NT2/D1 (cell line): ENCODE measurements around the gene LSM12.
"Not testable (repeated sequence)": the region's sequence is repeated elsewhere in the genome, so short reads cannot be mapped to it uniquely, and the experiment has no call there.

Experiments
- DNase-seq: peaks from one replicate; pipeline ENCODE4 v3.0.0-alpha.2; 2011; ENCODE audit warnings: low read depth, low spot score
- H3K27me3 ChIP-seq: 2 replicates; pipeline ENCODE4 v1.6.0; 2011; ENCODE audit warnings: mild to moderate bottlenecking; ENCODE audit not compliant: insufficient read length, insufficient read depth
- H3K36me3 ChIP-seq: 2 replicates; pipeline ENCODE4 v1.6.1; 2011; ENCODE audit warnings: mild to moderate bottlenecking, low read length, mixed read lengths; ENCODE audit not compliant: insufficient read depth, insufficient read length
- H3K4me1 ChIP-seq: 2 replicates; pipeline ENCODE4 v1.5.1; 2011; ENCODE audit not compliant: insufficient read depth, insufficient read length
- H3K4me3 ChIP-seq: 2 replicates; pipeline ENCODE4 v1.5.1; 2011; ENCODE audit warnings: low read depth; ENCODE audit not compliant: insufficient read length
- H3K9ac ChIP-seq: 2 replicates; pipeline ENCODE4 v1.6.0; 2011; ENCODE audit warnings: low read depth; ENCODE audit not compliant: insufficient read length
- H3K9me3 ChIP-seq: 2 replicates; pipeline ENCODE4 v1.5.1; 2011; ENCODE audit warnings: mild to moderate bottlenecking, low read length; ENCODE audit not compliant: insufficient read depth
- SUZ12 ChIP-seq: IDR thresholded peaks from 2 replicates; pipeline ENCODE4 v1.6.1; 2011; ENCODE audit not compliant: insufficient read length, insufficient read depth; ENCODE audit errors: extremely low read depth
- YY1 ChIP-seq: IDR thresholded peaks from 2 replicates; pipeline ENCODE4 v1.6.1; 2011; ENCODE audit not compliant: insufficient read length, insufficient read depth
- ZNF274 ChIP-seq: IDR thresholded peaks from 2 replicates; pipeline ENCODE4 v1.6.1; 2011; ENCODE audit warnings: mild to moderate bottlenecking, low read depth, low read length

LSM12 gene

DNA sequence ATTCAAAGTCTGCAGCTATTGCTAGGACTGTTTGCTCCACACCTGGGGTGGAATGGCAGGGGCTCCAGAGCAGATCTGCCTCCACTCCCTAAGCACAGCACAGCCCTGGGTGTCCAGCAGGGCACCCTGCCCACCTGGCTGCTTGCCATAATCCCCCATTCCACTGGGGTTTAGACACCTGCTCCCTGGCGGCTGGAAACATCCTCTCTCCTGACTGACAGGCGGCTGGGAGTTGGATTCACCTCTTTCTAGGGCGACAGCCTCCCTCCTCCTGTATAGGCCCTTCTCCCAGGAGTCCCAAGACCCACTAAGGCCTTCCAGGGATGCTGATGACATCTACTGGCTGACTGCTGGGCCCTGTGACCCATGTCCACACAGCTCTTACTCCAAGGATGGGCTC is 39.0 kb upstream of the LSM12 start:
- Histone ChIP-seq H3K36me3 (peaks cover 15% of the 10 kb centered on the region), H3K27me3 (peaks cover 24% of the 10 kb centered on the region), H3K4me1 (peaks cover 47% of the 10 kb centered on the region), H3K4me3 (no peak overlapping the region), H3K9ac (no peak overlapping the region), H3K9me3 (no peaks in the 10 kb centered on the region)
- no peak for TF ChIP-seq SUZ12
- TF ChIP-seq YY1 = no peak
- DNase-seq = no peak

DNA sequence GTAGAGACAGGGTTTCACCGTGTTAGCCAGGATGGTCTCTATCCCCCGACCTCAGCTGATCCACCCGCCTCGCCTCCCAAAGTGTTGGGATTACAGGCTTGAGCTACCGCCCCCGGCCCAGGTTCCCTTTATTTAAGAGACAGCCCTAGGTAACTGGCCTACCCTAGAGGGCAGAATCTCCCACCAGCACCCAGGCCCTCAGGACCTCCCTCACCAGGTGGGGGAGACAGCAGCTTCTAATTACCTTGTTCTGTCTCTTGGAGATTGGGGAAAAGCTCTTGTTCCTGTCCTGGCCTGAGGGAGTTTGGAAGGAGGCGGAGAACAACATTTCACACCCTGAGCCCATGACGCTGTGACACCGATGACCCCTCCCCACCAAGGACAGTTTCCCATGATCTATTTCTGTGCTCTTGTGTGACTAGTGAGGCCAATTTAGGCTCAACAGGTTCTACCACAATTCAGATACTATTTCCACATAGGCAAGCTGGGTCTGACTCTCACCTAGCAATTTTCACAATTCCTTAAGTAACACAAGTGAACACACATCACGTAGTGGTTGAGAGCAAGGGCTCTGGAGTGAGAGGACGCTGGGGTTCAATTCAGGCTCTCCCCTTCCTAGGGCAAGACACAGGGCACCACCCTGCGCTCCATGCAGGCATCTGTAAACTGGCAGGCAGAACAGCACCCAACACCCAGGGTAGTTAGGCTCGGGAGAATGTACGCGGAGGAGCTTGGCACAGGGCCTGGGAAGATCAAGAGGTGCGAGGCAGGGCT is 36.6 kb upstream of the LSM12 start:
- peak overlapping the region; percentile 14 for H3K9ac ChIP-seq
- no peak overlapping the region for H3K4me3 ChIP-seq
- H3K36me3 ChIP-seq = peaks cover 12% of the 10 kb centered on the region
- TF ChIP-seq YY1 (no peak), SUZ12 (no peak), ZNF274 (no peak)
- peaks cover 38% of the 10 kb centered on the region for H3K4me1 ChIP-seq
- peaks cover 13% of the 10 kb centered on the region for H3K27me3 ChIP-seq
- DNase-seq = no peak
- H3K9me3 ChIP-seq = no peaks in the 10 kb centered on the region

DNA sequence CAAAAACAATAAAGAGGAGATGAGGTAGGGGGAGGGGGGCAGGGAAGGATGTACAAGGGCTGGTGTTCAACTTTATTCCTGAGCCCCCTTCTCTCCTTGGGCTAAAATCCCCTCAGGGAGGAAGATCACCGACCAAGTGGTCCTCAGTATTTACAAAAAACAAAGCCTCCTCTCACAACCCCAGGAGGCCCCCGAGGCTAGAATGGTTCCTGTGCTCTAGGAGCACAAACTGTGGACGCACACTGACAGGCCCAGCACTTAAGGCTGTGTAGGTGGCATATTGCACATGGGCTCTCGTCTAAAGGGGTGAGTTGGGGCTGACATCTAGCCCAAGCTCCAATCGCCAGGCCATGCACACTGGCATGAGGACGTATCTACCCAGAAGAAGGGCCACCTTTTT is 35.4 kb upstream of the LSM12 start:
- DNase-seq, H3K4me3 ChIP-seq, H3K9ac ChIP-seq: not testable (repeated sequence)

DNA sequence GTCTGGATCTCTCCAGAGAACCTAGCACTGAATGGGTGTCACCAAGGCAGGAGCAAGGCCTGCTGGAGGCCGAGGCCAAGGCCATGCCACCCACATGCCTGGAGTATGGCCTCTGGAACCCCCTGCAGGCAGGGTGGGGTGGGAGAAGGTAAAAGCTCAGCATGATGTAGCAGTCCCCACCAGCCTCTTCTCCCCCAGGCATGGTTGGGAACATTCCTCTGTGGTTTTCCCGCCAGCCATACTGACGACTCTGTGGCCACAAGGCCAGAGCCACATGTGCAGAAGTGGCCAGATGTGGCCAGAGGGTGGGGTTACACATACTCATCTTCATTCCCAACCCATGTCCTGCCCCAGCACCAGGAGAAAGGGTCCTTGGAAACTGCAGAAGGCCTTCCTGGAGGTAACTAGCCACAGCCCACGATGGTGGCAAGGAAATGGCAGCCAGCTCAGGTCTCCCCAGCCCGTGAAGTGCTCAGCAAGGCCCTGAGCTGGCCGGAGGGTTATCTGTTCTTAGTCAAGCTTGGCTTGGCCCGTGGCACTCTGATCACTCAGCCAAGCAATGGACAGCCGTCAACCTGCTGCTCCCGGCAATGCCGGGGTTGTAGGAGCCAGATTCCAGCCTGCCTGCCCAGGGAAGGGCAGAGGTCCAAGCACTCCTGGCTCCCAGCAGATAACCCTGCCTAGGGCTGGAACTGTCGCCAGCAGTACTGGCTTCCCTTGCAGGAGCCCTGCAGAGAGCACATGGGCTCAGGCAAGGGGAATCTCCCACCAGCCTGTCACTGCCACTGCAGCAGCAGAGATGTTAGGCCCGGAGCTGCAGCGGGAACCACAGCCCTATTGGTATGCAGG is 30.9 kb upstream of the LSM12 start:
- Histone ChIP-seq H3K9me3 (no peaks in the 10 kb centered on the region), H3K9ac (no peak overlapping the region), H3K36me3 (peaks cover 15% of the 10 kb centered on the region), H3K4me1 (peaks cover 28% of the 10 kb centered on the region), H3K27me3 (no peaks in the 10 kb centered on the region), H3K4me3 (no peak overlapping the region)
- TF ChIP-seq YY1 (no peak), SUZ12 (no peak), ZNF274 (no peak)
- DNase-seq = no peak

More for the DNA sequence above, 35.4 kb upstream of the LSM12 start:
- not testable (repeated sequence) for H3K27me3 ChIP-seq, H3K9me3 ChIP-seq
- Histone ChIP-seq H3K36me3 (peaks cover 12% of the 10 kb centered on the region), H3K4me1 (peaks cover 44% of the 10 kb centered on the region)

DNA sequence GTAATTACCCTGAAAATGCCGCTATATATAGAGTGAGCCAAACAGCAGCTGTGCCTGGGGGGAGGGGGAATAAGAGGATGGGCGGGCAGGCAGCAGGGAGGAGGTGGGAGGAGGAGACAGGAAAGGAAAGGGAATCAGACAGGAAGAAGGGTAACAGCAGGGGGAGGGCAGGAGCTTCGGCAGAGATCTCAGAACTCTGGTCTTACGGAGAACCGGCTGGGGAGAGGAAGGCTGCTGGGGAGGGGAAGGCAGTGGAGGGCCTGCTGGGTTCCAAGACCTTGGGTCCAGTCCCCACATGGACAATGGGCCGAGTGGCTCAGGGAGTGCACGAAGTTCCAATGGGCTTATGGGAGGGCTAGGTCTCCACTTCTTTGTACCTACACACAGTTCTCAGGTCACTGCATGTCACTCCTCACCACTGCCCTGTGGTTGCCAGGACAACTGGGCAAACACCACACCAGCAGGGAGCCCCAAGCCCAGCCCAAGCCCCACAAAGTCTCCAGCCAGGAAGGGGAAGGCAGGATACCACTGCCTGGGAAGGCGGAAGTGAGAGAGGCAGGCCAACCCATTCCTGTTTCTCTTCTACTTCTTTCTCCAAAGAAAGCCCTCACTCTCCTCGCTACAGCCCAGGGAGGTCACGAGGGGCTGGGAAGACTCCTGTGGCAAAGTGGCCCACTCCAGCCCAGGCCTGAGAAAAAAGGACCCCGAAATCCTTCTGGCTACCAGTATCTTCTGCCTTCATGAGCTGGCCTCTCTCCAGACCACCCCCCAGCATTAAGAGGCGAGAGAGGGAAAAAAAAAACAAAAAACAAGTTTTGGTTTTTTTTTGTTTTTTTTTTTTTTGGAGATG is 29.4 kb upstream of the LSM12 start:
- Histone ChIP-seq H3K36me3 (peaks cover 30% of the 10 kb centered on the region), H3K4me3 (peak overlapping the region; percentile 0), H3K27me3 (no peaks in the 10 kb centered on the region), H3K4me1 (peaks cover 22% of the 10 kb centered on the region), H3K9me3 (no peaks in the 10 kb centered on the region), H3K9ac (peak overlapping the region; percentile 9)
- TF ChIP-seq SUZ12 = no peak
- no peak for TF ChIP-seq ZNF274
- no peak for TF ChIP-seq YY1
- DNase-seq = peak; percentile 88

DNA sequence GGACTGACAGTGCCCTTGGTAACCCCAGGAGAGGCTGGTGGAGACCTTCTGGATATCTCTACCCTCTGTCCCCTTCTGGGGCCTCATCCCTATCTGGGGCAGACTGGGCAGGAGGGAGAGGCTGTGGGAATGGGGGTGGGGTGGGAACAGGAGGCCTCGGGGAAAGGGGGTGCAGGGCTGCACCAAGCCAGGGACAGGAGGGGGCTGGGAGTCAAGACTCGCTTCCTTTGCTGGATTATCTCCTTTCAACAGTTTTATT is 28.8 kb upstream of the LSM12 start:
- Histone ChIP-seq H3K36me3 (peaks cover 31% of the 10 kb centered on the region), H3K4me1 (peaks cover 22% of the 10 kb centered on the region), H3K9ac (peak overlapping the region; percentile 6), H3K9me3 (no peaks in the 10 kb centered on the region), H3K27me3 (no peaks in the 10 kb centered on the region), H3K4me3 (no peak overlapping the region)
- no peak for DNase-seq
- TF ChIP-seq SUZ12 = no peak
- no peak for TF ChIP-seq ZNF274
- TF ChIP-seq YY1 = no peak
